ENCODE results near the gene PLEKHH1.

The PLEKHH1 gene

GRCh38 chr14:67510836-67511235 is 22.3 kb upstream of the PLEKHH1 start:
- peak; percentile 58 for DNase-seq (ENCODE audit: low spot score)

GRCh38 chr14:67512463-67513310 is 20.4 kb upstream of the PLEKHH1 start:
- no peak for DNase-seq (ENCODE audit: low spot score)

- DNase-seq (ENCODE audit: low spot score): peak; percentile 39
These were observed 19.4 kb upstream of the PLEKHH1 start for GRCh38 chr14:67513631-67514108.

GRCh38 chr14:67514203-67514607 is 18.9 kb upstream of the PLEKHH1 start:
- no peak for DNase-seq (ENCODE audit: low spot score)

GRCh38 chr14:67514650-67515385 is 18.3 kb upstream of the PLEKHH1 start:
- peak; percentile 30 for DNase-seq (ENCODE audit: low spot score)

GRCh38 chr14:67515386-67516079 is 17.6 kb upstream of the PLEKHH1 start:
- DNase-seq (ENCODE audit: low spot score): peak; percentile 23

GRCh38 chr14:67516676-67517075 is 16.4 kb upstream of the PLEKHH1 start:
- DNase-seq (ENCODE audit: low spot score): no peak

GRCh38 chr14:67517083-67517482 is 16.0 kb upstream of the PLEKHH1 start:
- DNase-seq (ENCODE audit: low spot score): peak; percentile 27

GRCh38 chr14:67519406-67519805 is 13.7 kb upstream of the PLEKHH1 start:
- no peak for DNase-seq (ENCODE audit: low spot score)

- no peak for DNase-seq (ENCODE audit: low spot score)
These were observed 12.6 kb upstream of the PLEKHH1 start for GRCh38 chr14:67520482-67520881.

GRCh38 chr14:67522270-67522669 is 10.8 kb upstream of the PLEKHH1 start:
- DNase-seq (ENCODE audit: low spot score): no peak

- no peak for DNase-seq (ENCODE audit: low spot score)
These were observed 9.1 kb upstream of the PLEKHH1 start for GRCh38 chr14:67523764-67524633.

GRCh38 chr14:67524634-67524963 is 8.5 kb upstream of the PLEKHH1 start:
- DNase-seq (ENCODE audit: low spot score): peak; percentile 22

GRCh38 chr14:67525389-67525788 is 7.7 kb upstream of the PLEKHH1 start:
- DNase-seq (ENCODE audit: low spot score): no peak

GRCh38 chr14:67526181-67526580 is 6.9 kb upstream of the PLEKHH1 start:
- DNase-seq (ENCODE audit: low spot score): no peak

GRCh38 chr14:67526676-67527459 is 6.2 kb upstream of the PLEKHH1 start:
- peak; percentile 62 for DNase-seq (ENCODE audit: low spot score)

- DNase-seq (ENCODE audit: low spot score): no peak
These were observed 5.3 kb upstream of the PLEKHH1 start for GRCh38 chr14:67527756-67528155.

- DNase-seq (ENCODE audit: low spot score): no peak
These were observed 4.8 kb upstream of the PLEKHH1 start for GRCh38 chr14:67528276-67528675.

GRCh38 chr14:67529947-67530935 is 2.8 kb upstream of the PLEKHH1 start:
- DNase-seq (ENCODE audit: low spot score): no peak

- no peak for DNase-seq (ENCODE audit: low spot score)
These were observed 488 bp upstream of the PLEKHH1 start for GRCh38 chr14:67532606-67532997.
